ENCODE results near the gene RBPMS2. TPM values are rescaled to one million over a fixed set of nuclear protein-coding genes. Genes with fewer than 3 reads are reported as not detected.

Gene RBPMS2
- polyA plus RNA-seq, 1 of the 3 experiments (the other 2 are of a cell fraction), result 6.5 TPM

- TF ChIP-seq PBX3 (IDR thresholded peaks at IDR 0.05) (no peak), GABPA (IDR thresholded peaks at IDR 0.05; ENCODE audit: low read depth) (no peak), FOXM1 (IDR thresholded peaks at IDR 0.05; ENCODE audit: low read depth) (no peak), TAF1 (IDR thresholded peaks at IDR 0.05; ENCODE audit: borderline replicate concordance, low read depth, low read length) (no peak), GATA2 (CRISPR knock-in tag; IDR thresholded peaks at IDR 0.05) (no peak), USF1 (IDR thresholded peaks at IDR 0.05; ENCODE audit: borderline replicate concordance, low read depth) (no peak), RCOR1 (IDR thresholded peaks at IDR 0.05; ENCODE audit: low read length) (no peak), YY1 (IDR thresholded peaks at IDR 0.05; ENCODE audit: low read depth) (no peak)
These were observed 85.4 kb downstream of the RBPMS2 start (continued) for GRCh38 chr15:64690008-64690407.

Small RNA genes within 50 kb of the gene (small RNA-seq; reads per million reads assigned to genes)
- 0 reads per million in 7 experiments for gene AC100830.2
- 0 reads per million in 7 experiments for gene MIR1272

Other genes starting within 250 kb of the RBPMS2 start
- 12.1 and 12.4 TPM in 2 replicates for gene PIF1, start 50.1 kb upstream of the RBPMS2 start, polyA plus RNA-seq (2012; rRNA removed)
- 6.8 and 7.8 TPM in 2 replicates for gene PLEKHO2, start 66.3 kb upstream of the RBPMS2 start, polyA plus RNA-seq (2012; rRNA removed)
- 7.2 and 8.6 TPM in 2 replicates for gene ANKDD1A, start 136.3 kb upstream of the RBPMS2 start, polyA plus RNA-seq (2012; rRNA removed)
- 56.5 and 57.1 TPM in 2 replicates for gene SPG21, start 214.3 kb upstream of the RBPMS2 start, polyA plus RNA-seq (2012; rRNA removed)